HG02763 (cell line): ENCODE measurements around the gene SPRED1.

ENCODE experiments used
- ATAC-seq: cut with Tn5 transposase; IDR thresholded peaks from one replicate; pipeline ENCODE4 v1.9.1; 2021; ENCODE audit warnings: mild to moderate bottlenecking, moderate library complexity; ENCODE audit not compliant: unreplicated experiment

The SPRED1 gene

DNA sequence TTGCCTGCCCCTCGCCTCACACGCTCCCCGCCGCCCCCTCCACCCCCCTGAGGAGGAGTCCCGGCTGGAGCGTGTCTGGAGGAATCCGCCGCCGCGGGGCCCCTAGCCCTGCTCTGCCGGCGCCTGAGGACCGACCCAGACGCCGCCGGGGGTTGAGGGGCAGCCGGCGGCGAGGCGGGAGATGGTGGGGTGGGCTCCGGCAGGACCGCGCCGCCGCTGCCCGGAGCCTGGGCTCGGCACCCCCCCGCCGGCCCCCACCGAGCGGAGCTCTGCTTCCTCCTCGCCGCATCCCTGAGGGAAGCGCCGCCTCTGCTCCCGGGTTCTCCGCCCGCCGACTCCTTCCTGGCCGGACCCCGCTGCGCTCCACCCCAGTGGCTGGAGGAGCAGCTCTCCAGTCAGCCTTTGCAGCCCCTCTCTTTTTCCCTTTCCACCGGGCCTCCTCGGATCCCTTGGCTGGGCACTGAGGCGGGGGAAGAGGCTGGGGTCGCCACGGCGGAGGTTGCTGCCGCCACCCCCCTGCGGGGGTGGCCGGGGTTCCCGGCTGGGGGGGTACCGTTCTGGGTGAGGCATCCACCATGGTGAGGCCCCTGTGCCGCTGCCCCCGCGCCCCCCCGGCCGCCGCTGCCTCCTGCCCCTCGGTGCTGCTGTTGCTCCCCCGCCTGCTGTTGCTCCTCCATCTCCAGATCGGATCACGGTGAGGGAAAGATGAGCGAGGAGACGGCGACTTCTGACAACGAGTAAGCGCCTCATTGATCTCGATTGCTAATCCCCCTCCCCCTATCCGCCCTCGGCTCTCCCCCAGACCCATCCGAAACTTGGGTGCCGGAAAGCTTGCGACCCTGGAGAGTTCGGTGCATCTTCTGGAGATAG, at the start of gene SPRED1:
TSS of gene SPRED1 (plus strand) at position 356 of the 870 bp plus-strand sequence. CDS start at position 706, 350 bp downstream.
- peak; percentile 31 for ATAC-seq

DNA sequence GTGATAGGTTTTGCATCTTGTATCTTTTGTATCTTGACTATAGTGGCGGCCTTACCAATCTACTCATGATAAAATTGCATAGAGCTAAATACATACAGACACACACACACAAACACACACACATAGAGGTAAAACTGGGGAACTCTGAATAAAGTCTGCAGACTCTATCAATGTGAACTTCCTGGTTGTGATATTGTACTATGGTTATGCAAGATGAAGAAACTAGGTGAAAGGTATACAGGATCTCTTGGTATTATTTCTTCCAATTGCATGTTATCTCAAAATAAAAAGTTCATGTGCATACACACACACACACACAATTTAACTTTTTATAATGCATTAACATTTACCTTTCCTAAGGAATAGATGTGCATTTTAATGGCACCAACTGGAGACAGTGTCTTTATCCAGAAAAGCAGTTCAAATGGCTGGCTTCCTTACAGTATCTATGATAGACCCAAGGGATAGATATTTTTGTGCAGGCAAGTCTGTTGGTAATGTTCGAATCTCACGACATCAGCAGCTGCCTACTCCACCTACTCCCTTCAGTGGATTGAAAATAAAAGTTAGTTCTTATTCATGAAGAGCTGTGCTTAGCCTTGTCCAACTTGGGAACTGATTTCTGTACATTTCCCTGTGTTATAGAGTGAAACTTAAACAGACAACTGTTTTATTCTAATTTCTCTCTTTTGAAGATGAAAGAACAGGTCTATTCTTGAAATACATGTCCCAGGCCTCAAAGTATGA, 46.9 kb upstream of the SPRED1 start:
- no peak for ATAC-seq

DNA sequence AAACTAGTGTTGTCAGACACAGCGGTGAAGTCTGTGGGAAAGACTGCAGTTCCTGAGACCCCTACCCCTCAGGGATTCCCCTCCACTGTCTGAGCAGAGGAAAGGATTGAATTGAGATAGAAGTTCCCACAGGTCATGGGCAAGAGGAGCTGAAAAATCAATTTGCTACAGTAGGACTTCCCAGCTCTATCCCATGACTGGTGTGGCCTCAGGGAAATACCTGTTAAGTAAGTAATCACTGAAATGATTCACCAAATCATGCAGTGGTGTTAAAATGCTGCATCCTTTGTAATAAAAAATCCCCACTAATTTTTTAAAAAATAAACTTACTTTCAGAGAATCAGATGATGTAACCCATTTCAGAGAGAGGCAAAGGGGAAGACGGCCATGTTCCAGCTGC, 45.0 kb upstream of the SPRED1 start:
- ATAC-seq: no peak

DNA sequence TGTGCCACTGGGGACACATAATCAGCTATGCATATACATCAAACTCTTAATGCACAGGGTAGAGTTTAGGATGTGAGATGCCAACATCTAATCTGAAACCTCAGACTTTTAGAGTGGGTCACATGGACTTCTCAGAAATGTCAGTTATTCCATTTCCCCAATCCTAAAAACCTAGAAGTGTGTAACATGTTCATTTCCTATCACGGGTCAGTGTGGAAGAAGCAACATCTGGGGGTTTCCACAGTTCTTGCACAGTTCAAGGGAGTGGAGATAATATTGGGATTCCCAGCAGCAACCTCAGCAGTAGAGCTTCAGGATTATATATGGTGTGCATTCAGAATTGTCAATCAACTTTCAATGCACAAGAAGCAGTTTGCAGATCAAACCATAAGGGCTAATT, 44.4 kb upstream of the SPRED1 start:
- ATAC-seq: no peak

DNA sequence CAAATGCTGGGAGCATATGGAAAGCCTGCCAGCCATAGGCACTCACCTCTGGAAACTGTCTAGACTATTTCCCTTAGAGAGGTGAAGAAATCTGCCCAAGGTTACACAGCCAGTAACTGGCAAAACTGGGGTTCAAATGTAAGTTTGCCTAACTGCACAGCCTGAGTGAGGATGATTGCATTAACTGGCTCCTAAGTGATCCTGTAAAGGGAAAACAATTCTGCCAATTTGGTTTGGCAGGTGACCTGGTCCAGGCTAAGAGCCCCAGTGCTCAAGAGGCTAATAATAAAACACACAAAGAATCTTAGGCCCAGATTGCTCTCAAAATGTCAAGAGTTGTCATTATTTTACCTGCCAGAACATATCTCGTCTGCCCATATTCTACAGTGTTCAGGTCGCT, 43.9 kb upstream of the SPRED1 start:
- no peak for ATAC-seq

DNA sequence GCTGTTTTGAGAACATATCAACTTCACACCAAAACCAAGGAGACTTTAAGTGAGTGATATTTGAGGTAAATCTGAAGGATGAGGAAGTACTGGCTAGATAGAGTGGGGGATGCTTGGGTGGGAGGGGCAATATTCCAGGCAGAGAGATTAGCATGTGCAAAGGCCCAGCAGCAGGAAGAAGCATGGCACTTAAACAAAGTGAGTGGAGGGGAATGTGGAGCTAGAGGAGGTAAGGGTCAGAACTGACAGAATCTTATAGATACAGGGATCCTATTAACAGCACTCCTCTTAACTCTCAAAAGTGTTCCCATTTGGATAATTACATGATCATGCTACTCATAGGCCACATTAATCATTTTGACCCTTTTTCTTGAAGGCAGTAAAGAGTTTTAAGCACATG, 41.4 kb upstream of the SPRED1 start:
- no peak for ATAC-seq

DNA sequence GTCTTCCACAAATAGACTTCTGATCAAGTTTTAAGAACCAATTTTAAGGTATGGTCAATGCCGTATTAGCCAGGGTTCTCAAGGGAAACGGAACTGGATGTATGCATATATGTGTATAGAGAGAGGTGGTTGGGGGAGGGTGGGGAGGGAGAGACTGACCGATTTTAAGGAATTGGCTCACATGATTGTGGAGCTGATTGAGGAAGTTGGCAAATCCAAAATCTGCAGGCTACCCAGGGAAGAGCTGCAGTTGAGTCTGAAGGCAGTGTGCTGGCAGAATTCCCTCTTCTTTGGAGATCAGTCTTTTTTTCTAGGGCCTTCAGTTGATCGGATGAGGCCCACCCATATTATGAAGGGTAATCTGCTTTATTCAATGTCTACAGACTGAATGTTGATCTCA, 40.8 kb upstream of the SPRED1 start:
- no peak for ATAC-seq

DNA sequence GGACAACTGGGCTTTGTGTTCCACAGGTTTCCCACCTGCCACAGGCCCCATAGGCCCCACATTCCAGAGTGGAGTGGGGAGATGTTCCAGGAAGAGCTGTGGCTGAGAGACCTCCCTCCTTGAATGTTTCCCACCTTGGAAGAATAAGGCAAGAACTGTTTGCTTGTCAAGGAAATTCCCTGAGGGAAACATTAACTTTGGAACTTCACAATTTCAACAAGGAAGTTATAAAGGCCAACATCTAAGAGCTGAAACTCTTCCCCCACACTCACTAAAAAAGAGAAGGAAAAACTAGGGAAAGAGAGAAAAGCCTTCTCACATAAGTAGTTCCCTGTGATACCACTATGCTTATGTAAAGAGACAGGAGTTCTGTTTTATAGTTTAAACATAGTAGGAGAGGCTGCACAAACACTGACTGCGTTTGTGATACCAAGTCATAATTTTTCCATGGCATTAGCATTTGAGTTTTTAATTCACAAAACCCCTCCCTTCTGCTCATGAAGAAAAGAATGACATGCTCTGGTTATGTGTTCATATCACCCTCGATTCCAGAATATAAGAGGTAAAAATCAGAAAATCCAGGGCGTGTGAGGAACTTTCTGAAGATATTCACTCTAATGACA, 39.8 kb upstream of the SPRED1 start:
- no peak for ATAC-seq

DNA sequence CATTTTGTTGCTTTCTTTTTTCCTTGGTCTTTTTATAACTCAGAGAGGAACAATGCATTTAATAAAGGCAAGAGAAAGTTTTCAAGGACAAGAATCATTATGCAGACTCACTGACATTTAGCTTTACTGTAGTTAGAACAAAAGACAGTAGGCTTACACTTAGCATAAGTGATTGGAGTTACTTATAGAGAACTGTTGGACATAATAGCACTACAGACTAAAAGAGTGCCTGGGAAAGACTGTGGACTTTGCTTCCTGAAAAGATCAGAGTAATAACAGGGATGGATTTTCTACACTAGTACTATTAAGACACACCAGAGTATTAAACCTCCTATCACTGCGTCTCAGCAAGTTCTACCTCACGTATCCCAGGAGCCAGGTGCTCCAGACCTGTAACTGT, 39.3 kb upstream of the SPRED1 start:
- ATAC-seq: no peak

DNA sequence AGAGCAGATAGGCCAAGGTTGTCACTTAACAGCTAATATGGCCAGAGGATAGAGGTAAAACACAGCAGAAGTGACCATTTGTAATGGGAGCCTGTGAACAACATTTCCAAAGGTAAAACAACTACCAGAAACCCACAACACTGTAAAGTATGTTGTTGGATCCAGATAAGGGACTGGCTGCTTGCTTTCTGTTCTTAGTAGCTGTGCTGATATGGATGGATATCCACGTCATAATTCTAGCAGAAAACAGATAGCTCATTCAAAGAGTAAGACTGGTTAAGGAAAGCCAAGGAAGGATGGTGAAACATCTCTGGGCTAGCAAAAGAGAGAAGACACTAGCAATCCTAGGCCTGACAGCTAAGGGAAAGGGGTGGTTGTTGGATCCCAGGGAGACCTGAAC, 36.9 kb upstream of the SPRED1 start:
- no peak for ATAC-seq

DNA sequence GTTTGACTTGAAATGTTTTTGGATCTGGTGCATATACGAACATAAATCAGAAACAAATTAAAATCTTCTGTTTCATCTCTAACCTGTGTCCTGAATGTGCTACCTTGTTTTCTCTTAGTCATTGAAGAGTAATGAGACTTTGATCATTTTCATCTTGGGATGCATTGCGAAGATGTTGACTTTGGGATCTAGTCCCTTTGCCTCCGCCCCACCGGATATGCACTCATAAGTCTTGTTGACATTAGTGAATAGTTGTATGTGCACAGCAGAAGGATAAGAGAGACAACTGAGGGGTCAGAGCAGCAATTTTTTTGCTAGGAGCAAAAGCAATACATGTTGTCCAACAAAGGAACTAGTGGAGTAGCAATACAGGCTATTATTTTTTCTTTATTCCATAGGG, 35.9 kb upstream of the SPRED1 start:
- no peak for ATAC-seq

DNA sequence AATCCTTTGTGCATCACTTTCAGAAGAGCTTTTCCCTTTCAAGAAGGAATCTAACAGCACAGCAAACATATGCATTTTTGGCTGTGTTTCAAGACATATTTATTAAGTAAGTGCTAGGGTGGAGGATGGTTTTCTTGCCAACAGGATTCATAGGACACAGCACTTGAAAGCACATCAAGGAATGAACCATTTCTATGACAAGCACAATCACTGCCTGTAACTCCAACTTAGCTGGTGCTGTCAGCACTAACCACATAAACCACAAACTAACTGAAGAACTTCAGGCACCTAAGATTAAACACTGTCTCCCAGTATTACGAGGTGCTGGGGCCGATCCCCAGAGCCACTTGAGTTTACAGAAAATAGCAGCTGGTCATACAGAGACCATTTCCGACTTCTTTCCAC, 35.4 kb upstream of the SPRED1 start:
- ATAC-seq: no peak

DNA sequence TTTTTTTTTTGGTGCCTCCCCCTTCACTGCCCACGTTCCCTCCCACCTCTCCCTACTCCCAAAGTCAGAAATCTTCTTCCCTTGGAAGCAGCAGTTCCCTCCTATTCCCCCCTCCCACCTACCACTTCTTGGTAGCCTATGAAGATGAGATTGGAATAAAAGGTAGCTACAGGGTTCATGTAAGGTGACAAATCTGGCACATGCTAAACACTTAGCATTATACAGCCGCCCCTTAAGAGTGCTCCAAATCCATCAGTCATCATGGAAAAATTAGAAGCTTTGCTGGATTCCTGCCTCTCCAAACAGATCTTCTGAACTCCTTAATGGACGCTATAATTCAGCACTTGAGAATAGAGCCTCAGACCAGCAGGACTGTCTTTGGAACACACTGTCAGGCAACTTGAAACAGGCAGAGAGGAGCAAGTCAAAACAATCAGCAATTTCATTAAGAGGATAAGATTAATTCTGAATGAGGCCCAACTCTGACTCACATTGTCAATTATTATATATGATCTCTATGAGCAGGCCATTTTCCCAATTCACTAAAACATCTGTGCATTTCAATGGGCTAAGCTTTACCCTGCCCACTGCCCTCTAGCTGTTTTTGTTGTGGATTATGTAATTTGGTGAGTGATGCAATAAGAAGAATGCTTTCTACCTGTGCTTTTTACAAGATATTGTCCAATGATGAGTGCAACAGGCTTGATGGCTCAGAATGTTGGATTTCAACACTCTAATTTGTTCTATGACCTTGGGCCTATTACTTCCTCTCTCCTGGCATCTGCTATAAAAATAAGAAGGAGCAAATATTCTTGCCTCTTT, 34.6 kb upstream of the SPRED1 start:
- no peak for ATAC-seq

DNA sequence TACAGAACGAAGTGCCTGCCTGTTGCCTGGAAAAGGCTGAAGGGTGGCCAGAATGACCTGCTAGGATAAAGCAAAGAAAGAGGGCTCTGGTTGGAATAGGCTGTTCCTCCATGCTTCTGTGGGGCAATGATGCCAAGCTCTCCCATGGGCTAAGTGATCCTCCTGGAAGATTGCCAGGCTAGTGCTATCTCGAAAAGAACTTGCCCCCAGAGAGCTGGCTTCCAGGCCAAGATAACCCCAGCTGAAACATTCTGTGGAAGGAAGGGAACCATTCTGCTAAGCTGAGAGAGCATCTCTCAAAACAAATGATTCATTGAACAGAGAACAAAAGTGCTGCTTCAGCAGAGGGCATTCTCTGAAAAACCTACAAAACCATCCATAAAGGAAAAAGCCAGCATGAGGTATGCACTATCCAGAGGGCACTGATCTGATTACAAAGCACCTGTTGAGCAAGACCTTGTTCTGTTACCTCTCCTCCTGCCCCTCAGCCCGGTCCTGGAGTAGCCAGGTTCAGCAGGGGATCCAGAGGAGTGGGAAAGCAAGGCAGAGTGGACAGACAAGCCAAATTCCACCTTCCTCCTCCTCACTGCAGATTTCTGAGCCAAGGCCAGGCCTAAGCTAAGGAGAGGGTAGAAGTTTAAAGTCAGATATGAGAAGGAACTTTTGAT, 31.9 kb upstream of the SPRED1 start:
- no peak for ATAC-seq

DNA sequence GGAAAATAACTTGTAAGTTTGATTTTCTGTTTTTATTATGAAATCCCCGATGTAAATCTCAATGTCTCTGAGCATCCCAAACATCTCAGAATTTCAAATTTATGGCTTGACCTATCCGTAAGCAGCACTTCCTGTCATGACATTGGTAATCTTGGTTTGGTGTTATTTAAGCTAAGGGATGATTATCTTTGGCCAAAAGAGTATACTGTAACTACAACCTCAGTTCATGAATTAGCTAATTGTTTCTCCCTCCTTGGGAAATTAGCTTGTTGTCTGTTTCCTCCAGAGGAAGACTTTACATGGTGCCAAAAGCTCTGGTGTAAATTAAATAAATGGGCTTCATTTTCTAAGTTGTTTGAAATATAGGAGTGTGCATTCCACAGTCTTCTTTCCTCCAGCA, 28.1 kb upstream of the SPRED1 start:
- no peak for ATAC-seq

DNA sequence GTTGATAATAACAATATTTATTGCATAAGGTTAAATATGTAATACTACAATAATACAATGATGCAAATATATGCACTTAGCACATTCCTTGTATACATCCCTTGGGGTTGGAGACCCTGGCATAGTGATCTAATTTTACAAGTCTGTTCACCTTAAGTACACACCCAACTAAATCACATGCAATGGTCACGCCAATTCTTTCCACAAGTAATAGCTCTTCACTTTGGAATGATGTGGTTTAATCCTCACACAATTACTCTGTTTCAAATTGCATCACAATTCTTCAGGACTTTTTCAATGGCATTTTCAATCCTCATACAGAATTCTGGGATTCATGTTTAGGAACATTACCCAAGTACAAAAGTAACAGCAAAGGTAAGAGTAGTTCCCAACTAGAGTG, 27.3 kb upstream of the SPRED1 start:
- ATAC-seq: no peak

DNA sequence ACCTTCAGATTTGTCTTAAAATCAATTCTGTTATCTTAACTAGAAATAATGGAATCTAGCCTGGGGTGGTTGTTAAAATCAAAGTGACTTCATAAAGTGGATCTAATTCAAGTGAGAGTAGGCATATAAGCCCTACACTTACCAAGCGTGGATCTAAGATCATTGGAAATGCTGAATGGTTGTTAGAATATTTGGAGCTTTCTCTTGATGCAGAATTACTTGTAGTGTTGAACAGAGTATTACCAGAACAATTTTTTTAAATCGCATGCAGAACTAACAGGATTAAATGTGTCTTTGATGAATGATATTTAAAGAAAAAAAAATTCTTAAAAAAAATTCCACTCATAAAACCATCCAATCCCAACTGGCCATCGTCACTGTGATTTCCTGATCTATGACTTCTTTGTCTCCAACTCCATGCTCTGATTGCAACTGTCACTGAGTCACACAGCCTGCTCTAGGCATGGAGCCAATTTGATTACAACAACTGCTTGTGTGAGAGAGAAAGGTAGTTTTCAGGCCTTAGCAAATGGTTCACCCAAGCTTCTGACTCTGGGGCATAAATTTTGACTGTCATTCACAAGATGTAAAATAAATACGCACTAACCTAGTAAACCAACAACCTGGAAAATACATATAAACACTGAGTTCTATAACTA, 25.9 kb upstream of the SPRED1 start:
- no peak for ATAC-seq

DNA sequence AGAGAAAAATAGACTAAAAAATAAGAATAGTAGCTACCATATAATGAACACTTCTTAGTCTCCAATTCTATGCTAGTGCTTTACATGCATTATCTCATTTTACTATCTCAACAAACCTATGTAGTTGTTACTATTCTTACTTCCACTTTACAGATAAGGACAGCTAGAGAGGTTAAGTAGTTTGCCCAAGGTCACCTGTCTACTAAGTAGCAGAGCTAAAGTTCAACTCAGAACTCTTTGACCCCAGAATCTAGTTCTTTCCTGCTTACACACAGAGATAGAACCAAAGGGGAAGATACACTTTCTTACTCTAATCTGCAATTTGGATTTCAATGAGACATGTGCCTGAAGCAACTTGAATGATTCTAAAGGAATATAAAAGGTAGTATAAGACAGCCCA, 24.7 kb upstream of the SPRED1 start:
- ATAC-seq: no peak

DNA sequence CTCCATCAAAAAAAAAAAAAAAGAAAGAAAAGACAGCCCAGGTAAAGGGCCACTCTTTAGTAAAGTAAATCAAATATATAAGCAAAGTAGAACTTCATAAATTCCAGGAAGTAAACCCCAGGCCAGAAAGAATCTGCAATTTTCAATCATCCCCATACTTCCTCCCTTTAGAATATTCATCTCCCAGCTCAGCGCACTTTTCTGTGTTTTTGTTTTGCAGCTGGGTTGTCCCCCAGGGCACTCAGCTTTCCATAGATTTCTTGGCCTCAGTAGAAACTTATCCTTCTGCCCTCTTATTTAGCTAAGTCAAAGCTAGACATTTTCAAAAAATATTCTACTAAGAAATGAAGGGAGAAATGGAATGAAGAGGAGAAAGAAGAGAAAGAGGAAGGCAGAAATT, 24.0 kb upstream of the SPRED1 start:
- no peak for ATAC-seq
